Kidney (tissue), 22 donors: ENCODE data around the gene ATOH1. TPM values are rescaled to one million over a fixed set of nuclear protein-coding genes. Genes with fewer than 3 reads are reported as not detected.

Experiments
- DNase-seq, 5 donors: peaks; one replicate each; pipeline ENCODE4 v3.0.0-alpha.2; 2013 to 2020
- FAIRE-seq: peaks from 2 replicates; lab custom pipeline; 2012; peaks lifted over from hg19 to GRCh38; lab: Jason Lieb, UNC
- H3K27ac ChIP-seq, 2 donors: one replicate each; pipeline ENCODE4 v1.7.0; 2013; ENCODE audit warnings: low read depth in 2 of 2, low read length in 2 of 2, inconsistent platforms in 1 of 2
- H3K27me3 ChIP-seq: one replicate; pipeline ENCODE4 v1.7.1; 2013; ENCODE audit warnings: low read length, inconsistent platforms; ENCODE audit not compliant: control insufficient read depth, insufficient read depth
- H3K36me3 ChIP-seq, 3 donors: one replicate each; pipeline versions ENCODE4 v1.7.0 to v1.7.1; 2013; ENCODE audit warnings: low read length in 3 of 3, control low read depth in 1 of 3, inconsistent platforms in 1 of 3; ENCODE audit not compliant: insufficient read depth in 3 of 3, control insufficient read depth in 2 of 3
- H3K4me1 ChIP-seq, 3 donors: one replicate each; pipeline versions ENCODE4 v1.7.0 to v1.7.1; 2013; ENCODE audit warnings: low read length in 3 of 3, inconsistent platforms in 1 of 3, low read depth in 1 of 3; ENCODE audit not compliant: control insufficient read depth in 2 of 3, insufficient read depth in 2 of 3
- H3K4me3 ChIP-seq, 3 donors: one replicate each; pipeline versions ENCODE4 v1.7.0 to v1.8.1; 2013; ENCODE audit warnings: low read length in 3 of 3, control low read depth in 1 of 3, inconsistent platforms in 1 of 3
- H3K9ac ChIP-seq, 3 donors: one replicate each; pipeline versions ENCODE4 v1.7.0 to v1.7.1; 2013; ENCODE audit warnings: low read length in 3 of 3, control low read depth in 1 of 3, inconsistent platforms in 1 of 3
- H3K9me3 ChIP-seq, 3 donors: one replicate each; pipeline versions ENCODE4 v1.7.0 to v1.7.1; 2013; ENCODE audit warnings: low read length in 3 of 3, control low read depth in 1 of 3, inconsistent platforms in 1 of 3; ENCODE audit not compliant: control insufficient read depth in 2 of 3, insufficient read depth in 1 of 3
- CTCF ChIP-seq: IDR thresholded peaks from 3 replicates; pipeline ENCODE4 v1.5.1; 2012; ENCODE audit warnings: mild to moderate bottlenecking, moderate library complexity, borderline replicate concordance; ENCODE audit not compliant: insufficient read depth; ENCODE audit errors: extremely low read depth
- intact Hi-C: fragments of 100-400 bp; cut with DNase I; formaldehyde crosslinking; loops from one replicate; pipeline ENCODE4 v1.11.1; 2022
- long read RNA-seq, 10 donors: library from polyadenylated mRNA in 1 of 10; unstranded in 1 of 10; transcript quantifications; one replicate each; pipeline ENCODE4 v2.0.0 and lab custom pipeline, GENCODE V29; 2021 to 2026
- polyA plus RNA-seq: library from polyadenylated mRNA; stranded (reverse); fragments of 350-450 nt; fragmentation: Illumina TruSeq; extraction: RNeasy Lipid Tissue Mini Kit (QIAGEN cat#74804); gene quantifications from one replicate; pipeline ENCODE4 v1.2.3, GENCODE V29; 2014; ENCODE audit warnings: low read depth, low replicate concordance; ENCODE audit not compliant: insufficient read depth
- total RNA-seq: library from RNA; stranded (reverse); fragmentation: NEBNext Ultra II Directional; extraction: Animal tissue kit (Norgen Biotek cat#: 25700); gene quantifications from one replicate; pipeline ENCODE4 v1.2.1, GENCODE V29; 2021
- donor health status: control.
- donor health status: control.
- donor health status: control.
- donor health status: control.
- donor health status: control.
- donor health status: DM: yes; HTN: yes; CAD: no.
- donor health status: Normal renal cell carcinoma (clear cell type).

Gene ATOH1
- not detected for total RNA-seq
- not detected for polyA plus RNA-seq
- long read RNA-seq, donor 1 = 0 reads
- long read RNA-seq, donor 2 = 0 reads
- long read RNA-seq, donor 3 = 0 reads
- long read RNA-seq, donor 4 = 0 reads
- long read RNA-seq, donor 5 = 0 reads
- long read RNA-seq, donor 6 = 0 reads
- long read RNA-seq, donor 7 = 0 reads
- long read RNA-seq, donor 8 = 0 reads
- long read RNA-seq, donor 9, partial matches to known transcripts = 0 of 1 reads
- long read RNA-seq, donor 9, other reads (novel, unspliced or antisense) = 0 of 1 reads
- long read RNA-seq, donor 10 = 0 reads

- FAIRE-seq (no peak), DNase-seq (peak in 4 of 5 donors; percentile 55 to 71 (median 60))
- H3K36me3 ChIP-seq = no peaks in the 10 kb centered on the region
- peaks cover 71% of the 10 kb centered on the region for H3K27me3 ChIP-seq
- H3K4me1 ChIP-seq = peaks cover 0 to 9% (median 0%) of the 10 kb centered on the region in 3 donors
- no peaks in the 10 kb centered on the region for H3K9me3 ChIP-seq
- TF ChIP-seq CTCF = no peak
- H3K27ac ChIP-seq = no peak within 1 kb of the TSS
- intact Hi-C loops = no loop called here
- peak within 1 kb of the TSS in 1 of 3 donors; percentile 42 for H3K4me3 ChIP-seq
- no peak within 1 kb of the TSS for H3K9ac ChIP-seq
Measured at GRCh38 chr4:93828332-93828994, at the start of gene ATOH1. Gene ATOH1 (plus strand): TSS chr4:93828753. CDS start chr4:93828927, 174 bp downstream.

- no peak overlapping the region for H3K4me3 ChIP-seq
- no peak for TF ChIP-seq CTCF
- intact Hi-C loops = no loop called here
Measured at GRCh38 chr4:93779228-93779627, 49.3 kb upstream of the ATOH1 start.

GRCh38 chr4:93780080-93780479 is 48.5 kb upstream of the ATOH1 start:
- no peaks in the 10 kb centered on the region for H3K4me1 ChIP-seq
- intact Hi-C loops = no loop called here

More at GRCh38 chr4:93779228-93779627, 49.3 kb upstream of the ATOH1 start:
- DNase-seq = no peak
- H3K4me1 ChIP-seq = no peaks in the 10 kb centered on the region
- no peak overlapping the region for H3K27ac ChIP-seq
- no peak for FAIRE-seq
- H3K36me3 ChIP-seq = no peaks in the 10 kb centered on the region
- no peaks in the 10 kb centered on the region for H3K9me3 ChIP-seq
- no peak overlapping the region for H3K9ac ChIP-seq
- H3K27me3 ChIP-seq = no peaks in the 10 kb centered on the region

More at GRCh38 chr4:93780080-93780479, 48.5 kb upstream of the ATOH1 start:
- no peak overlapping the region for H3K27ac ChIP-seq
- no peak for TF ChIP-seq CTCF
- H3K4me3 ChIP-seq = no peak overlapping the region
- H3K9ac ChIP-seq = no peak overlapping the region
- no peaks in the 10 kb centered on the region for H3K9me3 ChIP-seq
- no peaks in the 10 kb centered on the region for H3K36me3 ChIP-seq
- no peak for FAIRE-seq
- DNase-seq = peak in 1 of 5 donors; percentile 8
- no peaks in the 10 kb centered on the region for H3K27me3 ChIP-seq
